Lung (tissue), 12 donors: Measurements from ENCODE around the gene TMEM53. TPM values are rescaled to one million over a fixed set of nuclear protein-coding genes. Genes with fewer than 3 reads are reported as not detected.

Experiments
- ATAC-seq: fragments of 200-7000 bp; cut with Tn5 transposase; one replicate; pipeline ENCODE4 v1.9.1; 2020; ENCODE audit warnings: moderate number of reproducible peaks; ENCODE audit not compliant: insufficient read depth, low FRiP score
- DNase-seq, 3 donors: peaks; one replicate each; pipeline ENCODE4 v3.0.0-alpha.2; 2013 to 2017
- H3K27ac ChIP-seq, 2 donors: one replicate each; pipeline ENCODE4 v1.5.1; 2013; ENCODE audit warnings: mild to moderate bottlenecking in 2 of 2, moderate library complexity in 2 of 2, control low read depth in 1 of 2, inconsistent platforms in 1 of 2, low read depth in 1 of 2, low read length in 1 of 2
- H3K27me3 ChIP-seq, 3 donors: one replicate each; pipeline ENCODE4 v1.5.1; 2013; ENCODE audit warnings: low read length in 2 of 3; ENCODE audit not compliant: control insufficient read depth in 3 of 3, insufficient read depth in 3 of 3
- H3K36me3 ChIP-seq, 4 donors: one replicate each; pipeline ENCODE4 v1.5.1; 2013; ENCODE audit warnings: low read length in 4 of 4, mild to moderate bottlenecking in 1 of 4, moderate library complexity in 1 of 4; ENCODE audit not compliant: control insufficient read depth in 4 of 4, insufficient read depth in 4 of 4
- H3K4me1 ChIP-seq, 5 donors: one replicate each; pipeline ENCODE4 v1.5.1; 2013; ENCODE audit warnings: low read length in 5 of 5, mild to moderate bottlenecking in 2 of 5, moderate library complexity in 1 of 5; ENCODE audit not compliant: control insufficient read depth in 5 of 5, insufficient read depth in 5 of 5
- H3K4me3 ChIP-seq: one replicate; pipeline ENCODE4 v1.5.1; 2013; ENCODE audit warnings: mild to moderate bottlenecking, control low read depth, moderate library complexity
- H3K9ac ChIP-seq, 2 donors: one replicate each; pipeline ENCODE4 v1.5.1; 2013; ENCODE audit warnings: low read length in 2 of 2, control low read depth in 1 of 2; ENCODE audit not compliant: insufficient read depth in 1 of 2
- H3K9me3 ChIP-seq, 4 donors: one replicate each; pipeline ENCODE4 v1.5.1; 2013; ENCODE audit warnings: low read length in 3 of 4, mild to moderate bottlenecking in 1 of 4, moderate library complexity in 1 of 4; ENCODE audit not compliant: control insufficient read depth in 4 of 4, insufficient read depth in 3 of 4
- WGBS, 2 donors: extraction: QIAGEN DNeasy Blood & Tissue Kit; methylation state at CpG; one replicate each; pipeline ENCODE4 v1.1.7; 2013; 5-methylcytosine and 5-hydroxymethylcytosine counted together
- polyA plus RNA-seq, 2 donors: library from polyadenylated mRNA; stranded (reverse); fragments of 200-250 nt; gene quantifications; one replicate each; pipeline ENCODE4 v1.2.1, GENCODE V29; 2013
- total RNA-seq, 2 donors: library from RNA; depleted of rRNA in 1 of 2; stranded (reverse); fragments of >200 nt in 1 of 2; gene quantifications; one replicate each; pipeline ENCODE4 v1.2.1, GENCODE V29; 2014 to 2021
- TF ChIP-seq, protein P1 (sequence below): IDR thresholded peaks from 2 replicates; pipeline ENCODE4 v1.5.1; 2012; ENCODE audit warnings: mild to moderate bottlenecking; ENCODE audit errors: control extremely low read depth, extremely low read depth
- donor health status: control.
- donor health status: control.
- donor health status: Bipolar disorder and iron deficiency.
- donor health status: healthy.
- donor health status: DM: yes; HTN: yes; CAD: no.

The TMEM53 gene
- total and polyA plus RNA-seq, 4 donors = 7.1 to 26.4 (median 18.4) TPM

DNA sequence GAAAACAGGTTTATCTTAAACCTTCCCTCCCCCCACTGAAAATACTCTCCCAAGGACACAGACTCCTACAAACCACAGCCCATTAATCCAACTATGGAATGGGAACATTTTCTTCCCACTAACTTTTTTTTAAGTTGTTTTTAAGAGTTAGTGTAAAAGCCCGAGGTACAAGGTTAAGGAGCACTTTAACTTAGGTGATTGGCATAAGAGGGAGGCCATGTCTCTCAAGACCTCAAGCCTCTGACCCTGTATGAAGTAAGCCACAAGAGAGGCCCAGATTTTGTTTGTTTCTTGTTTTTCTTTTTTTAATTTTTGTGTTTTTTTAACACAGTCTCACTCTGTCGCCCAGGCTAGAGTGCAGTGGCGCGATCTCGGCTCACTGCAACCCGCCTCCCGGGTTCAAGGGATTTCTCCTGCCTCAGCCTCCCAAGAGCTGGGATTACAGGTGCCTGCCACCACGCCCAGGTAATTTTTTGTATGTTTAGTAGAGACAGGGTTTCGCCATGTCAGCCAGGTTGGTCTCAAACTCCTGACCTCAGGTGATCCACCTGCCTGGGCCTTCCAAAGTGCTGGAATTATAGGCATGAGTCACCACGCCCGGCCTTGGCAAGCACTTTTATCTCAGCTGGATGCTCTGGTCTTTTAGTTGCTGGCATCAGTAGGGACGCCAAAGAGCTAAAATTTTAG lies 14.6 kb upstream of the TMEM53 start:
- Histone ChIP-seq H3K9me3 (no peaks in the 10 kb centered on the region), H3K9ac (no peak overlapping the region), H3K36me3 (no peaks in the 10 kb centered on the region), H3K4me1 (peaks cover 0 to 4% (median 0%) of the 10 kb centered on the region in 5 donors), H3K4me3 (no peak overlapping the region), H3K27ac (no peak overlapping the region), H3K27me3 (no peaks in the 10 kb centered on the region)
- 71 to 85% methylated on average over 12 of the region's 12 CpGs for WGBS, 2 donors
- DNase-seq (no peak), ATAC-seq (no peak)
- TF ChIP-seq, protein P1, sequence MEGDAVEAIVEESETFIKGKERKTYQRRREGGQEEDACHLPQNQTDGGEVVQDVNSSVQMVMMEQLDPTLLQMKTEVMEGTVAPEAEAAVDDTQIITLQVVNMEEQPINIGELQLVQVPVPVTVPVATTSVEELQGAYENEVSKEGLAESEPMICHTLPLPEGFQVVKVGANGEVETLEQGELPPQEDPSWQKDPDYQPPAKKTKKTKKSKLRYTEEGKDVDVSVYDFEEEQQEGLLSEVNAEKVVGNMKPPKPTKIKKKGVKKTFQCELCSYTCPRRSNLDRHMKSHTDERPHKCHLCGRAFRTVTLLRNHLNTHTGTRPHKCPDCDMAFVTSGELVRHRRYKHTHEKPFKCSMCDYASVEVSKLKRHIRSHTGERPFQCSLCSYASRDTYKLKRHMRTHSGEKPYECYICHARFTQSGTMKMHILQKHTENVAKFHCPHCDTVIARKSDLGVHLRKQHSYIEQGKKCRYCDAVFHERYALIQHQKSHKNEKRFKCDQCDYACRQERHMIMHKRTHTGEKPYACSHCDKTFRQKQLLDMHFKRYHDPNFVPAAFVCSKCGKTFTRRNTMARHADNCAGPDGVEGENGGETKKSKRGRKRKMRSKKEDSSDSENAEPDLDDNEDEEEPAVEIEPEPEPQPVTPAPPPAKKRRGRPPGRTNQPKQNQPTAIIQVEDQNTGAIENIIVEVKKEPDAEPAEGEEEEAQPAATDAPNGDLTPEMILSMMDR = no peak

DNA sequence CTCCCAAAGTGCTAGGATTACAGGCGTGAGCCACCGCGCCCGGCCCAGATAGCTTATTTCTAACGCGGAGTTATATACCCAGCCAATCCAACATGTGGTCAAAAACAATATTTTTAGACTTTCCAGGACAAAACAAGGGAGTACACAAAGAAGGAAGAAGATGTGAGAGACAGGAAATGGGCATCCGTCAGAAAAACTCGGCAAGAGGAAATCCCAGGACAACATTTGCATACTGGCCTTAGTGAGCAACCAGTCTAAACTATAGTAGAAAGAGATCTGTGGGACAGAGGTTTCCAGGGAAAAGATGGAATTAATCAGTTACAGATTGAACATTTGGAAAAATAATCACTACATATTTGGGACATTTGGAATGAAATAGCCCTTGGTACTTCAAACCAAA lies 11.6 kb upstream of the TMEM53 start:
- no peak for ATAC-seq
- no peak overlapping the region for H3K9ac ChIP-seq
- H3K27ac ChIP-seq = no peak overlapping the region
- H3K27me3 ChIP-seq = no peaks in the 10 kb centered on the region
- H3K4me3 ChIP-seq = no peak overlapping the region
- DNase-seq = no peak
- no peaks in the 10 kb centered on the region for H3K36me3 ChIP-seq
- peaks cover 0 to 4% (median 0%) of the 10 kb centered on the region in 5 donors for H3K4me1 ChIP-seq
- TF ChIP-seq, protein P1 = no peak
- 74 to 81% methylated on average over 8 of the region's 8 CpGs for WGBS, 2 donors
- no peaks in the 10 kb centered on the region for H3K9me3 ChIP-seq

DNA sequence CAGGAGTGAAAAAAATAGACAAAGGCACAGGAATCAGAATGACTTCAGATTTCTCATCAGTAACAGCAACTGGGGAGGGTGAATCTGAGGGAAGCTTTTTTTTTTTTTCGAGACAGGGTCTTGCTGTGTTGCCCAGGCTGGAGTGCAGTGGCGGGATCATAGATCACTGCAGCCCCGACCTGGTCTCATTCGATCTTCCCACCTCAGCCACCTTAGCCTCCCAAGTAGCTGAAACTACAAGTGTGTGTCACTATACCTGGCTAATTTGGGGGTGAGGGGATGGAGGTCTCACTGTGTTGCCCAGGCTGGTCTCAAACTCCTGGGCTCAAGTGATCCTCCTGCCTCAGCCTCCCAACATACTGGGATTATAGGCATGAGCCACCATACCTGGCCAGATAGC lies 10.9 kb upstream of the TMEM53 start:
- H3K9ac ChIP-seq = no peak overlapping the region
- no peak overlapping the region for H3K27ac ChIP-seq
- 94 to 95% methylated on average over 4 of the region's 4 CpGs for WGBS, 2 donors
- DNase-seq = no peak
- ATAC-seq = no peak
- H3K4me3 ChIP-seq = no peak overlapping the region
- TF ChIP-seq, protein P1 = no peak
- H3K27me3 ChIP-seq = no peaks in the 10 kb centered on the region
- no peaks in the 10 kb centered on the region for H3K9me3 ChIP-seq
- H3K4me1 ChIP-seq = peaks cover 0 to 4% (median 0%) of the 10 kb centered on the region in 5 donors
- no peaks in the 10 kb centered on the region for H3K36me3 ChIP-seq

DNA sequence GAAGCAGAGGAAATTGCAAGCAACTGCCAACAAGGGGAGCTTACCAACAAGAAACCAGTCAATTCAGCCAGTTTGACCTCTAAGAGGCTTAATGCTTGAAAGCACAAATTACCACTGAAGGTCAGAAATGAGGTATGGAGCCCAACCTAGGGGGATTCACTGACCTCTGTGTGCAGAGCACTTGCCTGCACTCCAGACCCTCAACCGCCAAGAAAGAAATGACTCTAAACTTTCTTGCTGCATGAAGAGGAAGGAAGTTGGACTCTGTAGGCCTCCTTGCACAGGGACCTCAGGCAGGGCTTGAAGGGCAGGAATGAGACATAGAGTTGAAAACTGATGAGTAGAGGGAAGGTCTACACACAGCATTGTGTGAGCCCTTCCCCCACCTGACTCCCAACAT lies 10.2 kb upstream of the TMEM53 start:
- no peak overlapping the region for H3K27ac ChIP-seq
- ATAC-seq = no peak
- 17 to 78% methylated on average over 1 of the region's 1 CpG for WGBS, 2 donors
- no peak for DNase-seq
- H3K9me3 ChIP-seq = no peaks in the 10 kb centered on the region
- H3K27me3 ChIP-seq = no peaks in the 10 kb centered on the region
- peaks cover 0 to 4% (median 0%) of the 10 kb centered on the region in 5 donors for H3K4me1 ChIP-seq
- H3K36me3 ChIP-seq = peaks cover 0 to 3% (median 0%) of the 10 kb centered on the region in 4 donors
- no peak overlapping the region for H3K4me3 ChIP-seq
- TF ChIP-seq, protein P1 = no peak
- no peak overlapping the region for H3K9ac ChIP-seq
